ENCODE results near the gene KLHL29.

KLHL29 gene

GRCh38 chr2:23351388-23352141 lies 33.4 kb upstream of the KLHL29 start:
- no peaks in the 10 kb centered on the region for H3K9me3 ChIP-seq (ENCODE audit: control insufficient read depth in 1 of 2, low read length in 2 of 2)
- peaks cover 0 to 8% of the 10 kb centered on the region in 2 donors for H3K27me3 ChIP-seq (ENCODE audit: control insufficient read depth in 1 of 2, insufficient read depth in 2 of 2, low read length in 2 of 2)
- H3K9ac ChIP-seq (ENCODE audit: low read depth in 1 of 2, low read length in 2 of 2): no peak overlapping the region
- peaks cover 0 to 8% of the 10 kb centered on the region in 2 donors for H3K4me1 ChIP-seq (ENCODE audit: control insufficient read depth in 1 of 2, insufficient read depth in 2 of 2, low read length in 2 of 2)
- H3K4me3 ChIP-seq (ENCODE audit: low read depth in 1 of 2, low read length in 2 of 2): no peak overlapping the region
- H3K27ac ChIP-seq (ENCODE audit: low read depth, low read length): no peak overlapping the region
- H3K36me3 ChIP-seq (ENCODE audit: control insufficient read depth in 1 of 2, insufficient read depth in 2 of 2, low read length in 2 of 2): no peaks in the 10 kb centered on the region

- Histone ChIP-seq H3K36me3 (ENCODE audit: control insufficient read depth in 1 of 2, insufficient read depth in 2 of 2, low read length in 2 of 2) (no peaks in the 10 kb centered on the region), H3K27ac (ENCODE audit: low read depth, low read length) (no peak overlapping the region), H3K27me3 (ENCODE audit: control insufficient read depth in 1 of 2, insufficient read depth in 2 of 2, low read length in 2 of 2) (peaks cover 0 to 8% of the 10 kb centered on the region in 2 donors), H3K4me1 (ENCODE audit: control insufficient read depth in 1 of 2, insufficient read depth in 2 of 2, low read length in 2 of 2) (peaks cover 0 to 8% of the 10 kb centered on the region in 2 donors), H3K9ac (ENCODE audit: low read depth in 1 of 2, low read length in 2 of 2) (no peak overlapping the region), H3K9me3 (ENCODE audit: control insufficient read depth in 1 of 2, low read length in 2 of 2) (no peaks in the 10 kb centered on the region), H3K4me3 (ENCODE audit: low read depth in 1 of 2, low read length in 2 of 2) (no peak overlapping the region)
Measured at GRCh38 chr2:23354554-23354953, 30.4 kb upstream of the KLHL29 start.

GRCh38 chr2:23355001-23355400 lies 30.0 kb upstream of the KLHL29 start:
- Histone ChIP-seq H3K27ac (ENCODE audit: low read depth, low read length) (no peak overlapping the region), H3K36me3 (ENCODE audit: control insufficient read depth in 1 of 2, insufficient read depth in 2 of 2, low read length in 2 of 2) (no peaks in the 10 kb centered on the region), H3K4me3 (ENCODE audit: low read depth in 1 of 2, low read length in 2 of 2) (no peak overlapping the region), H3K27me3 (ENCODE audit: control insufficient read depth in 1 of 2, insufficient read depth in 2 of 2, low read length in 2 of 2) (peaks cover 0 to 8% of the 10 kb centered on the region in 2 donors), H3K9ac (ENCODE audit: low read depth in 1 of 2, low read length in 2 of 2) (no peak overlapping the region), H3K9me3 (ENCODE audit: control insufficient read depth in 1 of 2, low read length in 2 of 2) (no peaks in the 10 kb centered on the region), H3K4me1 (ENCODE audit: control insufficient read depth in 1 of 2, insufficient read depth in 2 of 2, low read length in 2 of 2) (peaks cover 0 to 8% of the 10 kb centered on the region in 2 donors)

GRCh38 chr2:23356711-23357110 lies 28.3 kb upstream of the KLHL29 start:
- Histone ChIP-seq H3K4me1 (ENCODE audit: control insufficient read depth in 1 of 2, insufficient read depth in 2 of 2, low read length in 2 of 2) (peaks cover 0 to 2% of the 10 kb centered on the region in 2 donors), H3K27ac (ENCODE audit: low read depth, low read length) (no peak overlapping the region), H3K4me3 (ENCODE audit: low read depth in 1 of 2, low read length in 2 of 2) (no peak overlapping the region), H3K36me3 (ENCODE audit: control insufficient read depth in 1 of 2, insufficient read depth in 2 of 2, low read length in 2 of 2) (no peaks in the 10 kb centered on the region), H3K9me3 (ENCODE audit: control insufficient read depth in 1 of 2, low read length in 2 of 2) (no peaks in the 10 kb centered on the region), H3K9ac (ENCODE audit: low read depth in 1 of 2, low read length in 2 of 2) (no peak overlapping the region), H3K27me3 (ENCODE audit: control insufficient read depth in 1 of 2, insufficient read depth in 2 of 2, low read length in 2 of 2) (peaks cover 2 to 6% of the 10 kb centered on the region in 2 donors)

GRCh38 chr2:23359631-23360567 lies 25.1 kb upstream of the KLHL29 start:
- no peak overlapping the region for H3K9ac ChIP-seq (ENCODE audit: low read depth in 1 of 2, low read length in 2 of 2)

GRCh38 chr2:23360571-23361125 lies 24.3 kb upstream of the KLHL29 start:
- Histone ChIP-seq H3K36me3 (ENCODE audit: control insufficient read depth in 1 of 2, insufficient read depth in 2 of 2, low read length in 2 of 2) (no peaks in the 10 kb centered on the region), H3K27ac (ENCODE audit: low read depth, low read length) (no peak overlapping the region), H3K4me3 (ENCODE audit: low read depth in 1 of 2, low read length in 2 of 2) (no peak overlapping the region), H3K4me1 (ENCODE audit: control insufficient read depth in 1 of 2, insufficient read depth in 2 of 2, low read length in 2 of 2) (no peaks in the 10 kb centered on the region), H3K27me3 (ENCODE audit: control insufficient read depth in 1 of 2, insufficient read depth in 2 of 2, low read length in 2 of 2) (peaks cover 3 to 6% of the 10 kb centered on the region in 2 donors), H3K9ac (ENCODE audit: low read depth in 1 of 2, low read length in 2 of 2) (no peak overlapping the region), H3K9me3 (ENCODE audit: control insufficient read depth in 1 of 2, low read length in 2 of 2) (no peaks in the 10 kb centered on the region)

More at GRCh38 chr2:23359631-23360567, 25.1 kb upstream of the KLHL29 start:
- no peaks in the 10 kb centered on the region for H3K36me3 ChIP-seq (ENCODE audit: control insufficient read depth in 1 of 2, insufficient read depth in 2 of 2, low read length in 2 of 2)
- H3K9me3 ChIP-seq (ENCODE audit: control insufficient read depth in 1 of 2, low read length in 2 of 2): no peaks in the 10 kb centered on the region
- H3K27ac ChIP-seq (ENCODE audit: low read depth, low read length): no peak overlapping the region
- H3K27me3 ChIP-seq (ENCODE audit: control insufficient read depth in 1 of 2, insufficient read depth in 2 of 2, low read length in 2 of 2): peaks cover 3 to 6% of the 10 kb centered on the region in 2 donors
- no peaks in the 10 kb centered on the region for H3K4me1 ChIP-seq (ENCODE audit: control insufficient read depth in 1 of 2, insufficient read depth in 2 of 2, low read length in 2 of 2)
- H3K4me3 ChIP-seq (ENCODE audit: low read depth in 1 of 2, low read length in 2 of 2): no peak overlapping the region

- H3K9ac ChIP-seq (ENCODE audit: low read depth in 1 of 2, low read length in 2 of 2): no peak overlapping the region
- H3K27me3 ChIP-seq (ENCODE audit: control insufficient read depth in 1 of 2, insufficient read depth in 2 of 2, low read length in 2 of 2): peaks cover 3 to 6% of the 10 kb centered on the region in 2 donors
- H3K4me3 ChIP-seq (ENCODE audit: low read depth in 1 of 2, low read length in 2 of 2): no peak overlapping the region
- no peaks in the 10 kb centered on the region for H3K4me1 ChIP-seq (ENCODE audit: control insufficient read depth in 1 of 2, insufficient read depth in 2 of 2, low read length in 2 of 2)
- H3K36me3 ChIP-seq (ENCODE audit: control insufficient read depth in 1 of 2, insufficient read depth in 2 of 2, low read length in 2 of 2): no peaks in the 10 kb centered on the region
- no peaks in the 10 kb centered on the region for H3K9me3 ChIP-seq (ENCODE audit: control insufficient read depth in 1 of 2, low read length in 2 of 2)
- H3K27ac ChIP-seq (ENCODE audit: low read depth, low read length): no peak overlapping the region
Measured at GRCh38 chr2:23361152-23361551, 23.8 kb upstream of the KLHL29 start.

- no peak overlapping the region for H3K4me3 ChIP-seq (ENCODE audit: low read depth in 1 of 2, low read length in 2 of 2)
- no peaks in the 10 kb centered on the region for H3K9me3 ChIP-seq (ENCODE audit: control insufficient read depth in 1 of 2, low read length in 2 of 2)
- no peak overlapping the region for H3K27ac ChIP-seq (ENCODE audit: low read depth, low read length)
- no peaks in the 10 kb centered on the region for H3K4me1 ChIP-seq (ENCODE audit: control insufficient read depth in 1 of 2, insufficient read depth in 2 of 2, low read length in 2 of 2)
- H3K36me3 ChIP-seq (ENCODE audit: control insufficient read depth in 1 of 2, insufficient read depth in 2 of 2, low read length in 2 of 2): no peaks in the 10 kb centered on the region
- H3K27me3 ChIP-seq (ENCODE audit: control insufficient read depth in 1 of 2, insufficient read depth in 2 of 2, low read length in 2 of 2): peaks cover 3 to 6% of the 10 kb centered on the region in 2 donors
- no peak overlapping the region for H3K9ac ChIP-seq (ENCODE audit: low read depth in 1 of 2, low read length in 2 of 2)
Measured at GRCh38 chr2:23363268-23363667, 21.7 kb upstream of the KLHL29 start.

- no peaks in the 10 kb centered on the region for H3K36me3 ChIP-seq (ENCODE audit: control insufficient read depth in 1 of 2, insufficient read depth in 2 of 2, low read length in 2 of 2)
- no peaks in the 10 kb centered on the region for H3K9me3 ChIP-seq (ENCODE audit: control insufficient read depth in 1 of 2, low read length in 2 of 2)
- no peak overlapping the region for H3K9ac ChIP-seq (ENCODE audit: low read depth in 1 of 2, low read length in 2 of 2)
- H3K27me3 ChIP-seq (ENCODE audit: control insufficient read depth in 1 of 2, insufficient read depth in 2 of 2, low read length in 2 of 2): peaks cover 3 to 6% of the 10 kb centered on the region in 2 donors
- H3K27ac ChIP-seq (ENCODE audit: low read depth, low read length): no peak overlapping the region
- H3K4me3 ChIP-seq (ENCODE audit: low read depth in 1 of 2, low read length in 2 of 2): no peak overlapping the region
- no peaks in the 10 kb centered on the region for H3K4me1 ChIP-seq (ENCODE audit: control insufficient read depth in 1 of 2, insufficient read depth in 2 of 2, low read length in 2 of 2)
Measured at GRCh38 chr2:23363831-23364230, 21.1 kb upstream of the KLHL29 start.

GRCh38 chr2:23366720-23367119 lies 18.3 kb upstream of the KLHL29 start:
- no peak overlapping the region for H3K4me3 ChIP-seq (ENCODE audit: low read depth in 1 of 2, low read length in 2 of 2)
- H3K9ac ChIP-seq (ENCODE audit: low read depth in 1 of 2, low read length in 2 of 2): no peak overlapping the region
- H3K27me3 ChIP-seq (ENCODE audit: control insufficient read depth in 1 of 2, insufficient read depth in 2 of 2, low read length in 2 of 2): peaks cover 3 to 4% of the 10 kb centered on the region in 2 donors
- H3K9me3 ChIP-seq (ENCODE audit: control insufficient read depth in 1 of 2, low read length in 2 of 2): no peaks in the 10 kb centered on the region
- H3K36me3 ChIP-seq (ENCODE audit: control insufficient read depth in 1 of 2, insufficient read depth in 2 of 2, low read length in 2 of 2): no peaks in the 10 kb centered on the region
- no peaks in the 10 kb centered on the region for H3K4me1 ChIP-seq (ENCODE audit: control insufficient read depth in 1 of 2, insufficient read depth in 2 of 2, low read length in 2 of 2)
- no peak overlapping the region for H3K27ac ChIP-seq (ENCODE audit: low read depth, low read length)
